ENCODE results near the gene RAPGEF5.

Gene RAPGEF5

GRCh38 chr7:22185559-22185958, 171.4 kb downstream of the RAPGEF5 start:
- no peak for DNase-seq

DNA sequence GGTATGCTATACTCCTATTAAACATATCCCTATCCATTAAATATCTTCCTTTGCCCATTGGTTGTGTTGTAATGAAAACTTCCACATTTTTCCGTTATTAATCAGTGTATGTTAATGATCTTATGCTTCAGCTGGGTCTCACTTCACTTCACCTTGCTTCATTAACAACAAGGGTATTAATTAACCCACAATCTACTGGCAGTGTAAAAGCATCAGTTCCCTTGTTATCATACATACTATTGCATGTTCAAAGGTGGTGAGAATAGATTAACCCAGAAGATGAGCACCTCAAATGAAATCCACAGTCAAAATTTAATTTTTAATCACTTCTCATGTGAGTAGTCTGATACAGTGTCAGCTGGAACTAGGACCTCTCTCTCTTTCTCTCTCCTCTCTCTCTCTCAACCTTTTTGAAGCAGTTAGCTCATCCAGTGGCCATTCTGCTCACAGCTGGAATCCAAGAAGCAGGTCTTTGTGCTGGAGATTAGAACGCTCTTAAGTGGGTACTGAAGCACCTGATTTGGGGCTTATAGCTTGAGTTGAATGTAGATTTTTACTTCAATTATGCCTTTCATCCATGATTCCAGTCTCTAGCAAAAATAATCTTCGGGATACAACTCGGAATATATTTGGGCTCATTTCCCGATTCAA, 172.3 kb downstream of the RAPGEF5 start:
- no peak for DNase-seq

- DNase-seq: no peak
These were observed 173.3 kb downstream of the RAPGEF5 start for GRCh38 chr7:22183522-22184280.

- no peak for DNase-seq
These were observed 174.8 kb downstream of the RAPGEF5 start for GRCh38 chr7:22182149-22182548.

GRCh38 chr7:22181663-22182062, 175.3 kb downstream of the RAPGEF5 start:
- DNase-seq: no peak

DNA sequence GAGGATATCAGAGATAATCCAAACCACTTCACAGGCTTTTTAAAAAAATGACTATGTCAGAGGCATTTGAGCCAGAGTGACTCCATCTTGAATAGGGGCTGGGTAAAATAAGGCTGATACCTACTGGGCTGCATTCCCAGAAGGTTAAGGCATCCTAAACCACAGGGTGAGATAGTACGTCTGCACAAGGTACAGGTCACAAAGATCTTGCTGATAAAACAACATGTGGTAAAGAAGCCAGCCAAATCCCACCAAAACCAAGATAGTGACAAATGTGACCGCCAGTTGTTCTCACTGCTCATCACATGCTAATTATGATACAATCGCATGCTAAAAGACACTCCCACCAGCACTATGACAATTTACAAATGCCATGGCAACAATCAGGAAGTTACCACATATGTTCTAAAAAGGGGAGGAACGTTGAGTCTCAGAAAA, 177.5 kb downstream of the RAPGEF5 start:
- no peak for DNase-seq

GRCh38 chr7:22178735-22179134, 178.2 kb downstream of the RAPGEF5 start:
- no peak for DNase-seq

GRCh38 chr7:22176791-22177412, 180.1 kb downstream of the RAPGEF5 start:
- no peak for DNase-seq

DNA sequence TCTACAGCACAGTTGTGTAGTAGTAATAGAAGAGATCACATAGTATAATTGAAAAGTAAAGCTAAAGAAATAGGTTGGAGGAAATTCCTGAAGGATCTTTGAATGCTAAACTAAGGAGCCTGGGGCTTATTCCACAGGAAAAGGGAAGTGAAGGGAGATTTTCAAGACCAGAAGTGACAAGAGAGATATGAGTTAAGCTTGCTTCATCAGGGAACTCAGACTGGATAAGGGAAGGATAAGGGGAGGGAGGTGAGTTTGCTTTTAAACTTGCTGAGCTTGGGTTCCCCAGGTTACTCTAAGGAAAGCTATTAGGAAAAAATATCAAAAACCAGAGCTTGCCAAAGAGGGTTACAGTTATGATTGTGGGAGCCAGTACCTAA, 182.4 kb downstream of the RAPGEF5 start:
- no peak for DNase-seq

DNA sequence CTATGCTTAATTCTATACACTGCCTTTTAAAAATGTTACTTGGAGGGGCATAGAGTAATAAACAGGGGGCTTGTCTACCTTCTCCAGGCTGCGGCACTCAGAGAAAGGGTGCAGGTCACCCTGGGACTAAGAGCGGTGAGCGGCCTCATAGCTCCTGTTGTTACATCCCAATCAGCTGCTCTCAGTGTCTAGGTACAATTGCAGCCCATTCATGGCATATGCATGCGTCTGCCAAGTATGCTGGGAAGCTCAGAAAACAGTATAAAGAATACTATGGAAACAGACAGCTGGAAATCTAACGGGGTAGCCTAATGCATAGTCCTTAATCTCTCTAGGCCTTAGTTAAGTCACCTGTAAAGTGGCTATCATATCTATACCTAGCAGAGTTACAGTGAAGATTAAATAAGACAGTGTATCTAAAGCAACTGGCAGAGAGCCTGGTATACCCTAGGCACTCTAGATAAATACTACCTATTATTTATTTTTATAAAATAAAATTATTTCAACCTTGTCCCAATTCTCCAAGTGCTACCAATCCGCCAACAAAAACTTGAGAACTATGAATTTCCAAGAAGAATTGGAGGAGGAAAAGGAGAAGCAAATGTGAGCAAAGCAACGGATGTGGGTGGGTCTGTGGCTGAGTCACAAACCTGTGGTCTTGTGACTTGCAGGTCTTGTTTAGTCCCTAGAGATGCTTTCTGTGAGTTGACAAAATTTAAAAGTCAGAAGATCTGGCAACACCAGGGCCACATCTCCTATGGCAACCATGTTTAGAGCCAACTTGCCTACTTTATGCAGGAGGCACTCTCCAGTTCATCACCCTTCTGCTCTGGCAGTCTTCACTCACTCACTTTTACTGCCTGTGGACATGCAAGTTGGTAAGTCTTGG, 183.0 kb downstream of the RAPGEF5 start:
- peak; percentile 52 for DNase-seq

DNA sequence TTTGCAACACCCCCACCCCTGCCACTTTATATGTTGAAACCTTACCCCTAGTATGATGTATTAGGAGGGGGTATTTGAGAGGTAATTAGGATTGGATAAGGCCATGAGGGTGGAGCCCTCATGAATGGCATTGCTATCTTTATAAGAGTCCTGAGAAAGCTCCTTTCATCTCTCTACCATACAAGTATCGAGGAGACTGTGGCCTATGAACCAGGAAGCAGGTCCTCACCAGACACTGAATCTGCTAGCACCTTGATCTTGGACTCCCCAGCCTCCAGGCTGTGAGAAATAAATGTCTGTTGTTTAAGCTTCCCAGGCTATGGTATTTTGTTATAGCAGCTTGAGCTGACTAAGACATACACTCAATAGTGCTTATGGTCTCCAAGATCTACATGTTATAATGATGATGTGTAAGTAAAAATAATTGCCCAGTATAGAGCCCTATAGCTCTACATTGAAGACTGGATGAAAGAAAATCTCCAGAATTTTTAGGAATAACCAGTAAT, 188.8 kb downstream of the RAPGEF5 start:
- no peak for DNase-seq

GRCh38 chr7:22167482-22167881, 189.5 kb downstream of the RAPGEF5 start:
- no peak for DNase-seq

DNA sequence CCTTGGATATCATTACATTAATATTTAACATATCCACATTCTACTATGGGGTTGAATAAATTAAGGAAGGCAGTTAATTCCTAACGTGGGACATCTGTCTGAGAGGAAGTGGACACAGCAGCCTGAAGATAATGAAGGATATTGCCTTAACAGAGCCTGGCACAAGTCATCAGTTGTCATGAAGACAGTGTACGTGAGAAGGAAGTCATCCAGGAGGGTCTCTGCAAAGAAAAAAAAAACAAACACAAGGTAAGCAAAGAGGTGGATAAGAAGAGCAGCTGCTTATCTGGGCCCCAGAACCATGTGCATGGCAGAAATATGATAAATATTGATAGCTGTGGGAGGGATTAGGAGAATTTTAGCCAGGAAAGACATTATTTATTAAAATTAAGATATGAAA, 190.0 kb downstream of the RAPGEF5 start:
- no peak for DNase-seq

GRCh38 chr7:22159341-22159740, 197.6 kb downstream of the RAPGEF5 start:
- DNase-seq: no peak

- DNase-seq: no peak
These were observed 199.4 kb downstream of the RAPGEF5 start for GRCh38 chr7:22157552-22157951.

DNA sequence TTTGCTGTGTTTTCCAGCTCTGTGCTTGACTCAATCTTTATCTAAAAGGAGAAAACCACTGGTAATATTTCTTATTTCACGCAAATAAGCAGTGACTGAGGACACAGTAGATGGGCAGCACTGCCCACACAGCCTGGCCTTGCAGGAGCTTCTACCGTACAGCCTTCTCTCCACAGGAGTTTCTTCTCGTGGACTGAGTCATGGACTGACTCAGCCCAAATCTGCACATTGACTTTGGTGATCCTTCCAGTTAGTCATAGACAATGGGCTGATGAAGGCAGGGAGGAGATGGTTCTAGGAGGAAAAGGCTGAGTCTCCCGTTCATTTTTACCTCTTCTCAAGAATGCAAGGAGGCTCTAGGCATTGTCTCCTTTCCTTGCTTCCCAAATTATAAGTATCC, 200.7 kb downstream of the RAPGEF5 start:
- no peak for DNase-seq

DNA sequence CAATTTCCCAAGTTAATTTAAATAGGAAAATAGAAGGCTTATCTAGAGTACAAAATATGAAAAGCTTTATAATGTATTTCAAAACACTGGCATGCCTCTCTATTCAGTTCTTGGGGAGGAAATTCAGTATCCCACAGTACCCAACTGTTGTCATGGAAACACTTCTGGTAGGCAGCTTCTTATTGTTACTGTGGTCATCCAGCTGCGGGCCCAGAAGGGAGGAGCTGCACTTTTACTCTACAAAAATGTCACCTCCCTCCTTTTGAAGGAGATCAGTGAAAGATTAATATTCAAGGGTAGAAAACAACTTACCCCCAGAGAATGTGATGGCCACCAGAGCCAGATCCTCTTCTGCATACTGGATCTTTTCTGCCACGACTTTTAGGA, 202.8 kb downstream of the RAPGEF5 start:
- no peak for DNase-seq

- DNase-seq: no peak
These were observed 203.4 kb downstream of the RAPGEF5 start for GRCh38 chr7:22153432-22154142.

- DNase-seq: no peak
These were observed 204.3 kb downstream of the RAPGEF5 start for GRCh38 chr7:22152690-22153089.

DNA sequence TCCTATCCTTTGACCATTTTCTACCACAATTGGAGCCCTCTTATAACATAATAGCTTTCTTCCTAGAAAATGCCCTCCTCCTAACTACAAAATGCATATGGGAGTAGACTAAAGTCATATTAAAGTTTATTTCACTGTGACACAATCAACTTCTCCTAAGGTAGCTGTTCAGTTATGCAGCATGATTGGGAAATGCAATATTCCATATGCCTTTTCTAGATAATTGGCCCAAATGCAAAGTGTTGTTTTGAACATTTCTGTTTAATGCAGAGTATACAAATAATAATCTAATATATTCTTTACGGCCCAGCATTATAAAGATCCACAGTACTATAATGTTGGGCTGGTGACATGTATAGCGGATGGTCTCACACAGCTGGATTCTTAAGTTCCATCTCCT, 205.1 kb downstream of the RAPGEF5 start:
- no peak for DNase-seq

GRCh38 chr7:22150221-22150620, 206.7 kb downstream of the RAPGEF5 start:
- no peak for DNase-seq

DNA sequence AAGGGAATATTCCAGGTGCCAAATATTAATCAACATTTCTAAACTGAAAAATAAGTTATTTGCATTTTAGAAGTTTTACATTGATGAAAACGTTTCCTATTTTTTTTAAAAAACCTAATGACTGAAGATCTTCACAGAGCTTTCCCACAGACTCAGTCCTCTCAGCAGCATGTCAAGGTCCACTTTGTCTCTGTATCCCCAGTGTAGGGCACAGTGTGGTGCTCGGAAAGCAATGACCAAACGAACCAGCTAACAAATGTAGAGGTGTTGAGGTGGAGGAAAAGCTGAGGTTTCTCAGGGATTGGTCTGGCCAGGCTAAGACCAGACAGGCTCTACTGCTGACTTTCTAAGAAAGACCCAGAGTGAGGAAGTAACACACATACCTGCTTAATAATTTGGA, 209.1 kb downstream of the RAPGEF5 start:
- DNase-seq: no peak

All from NCI-H1092 treated with DMSO at 0.1 percent for 48 hours (cell line).